ENCODE measurements around the gene HMGA1. TPM values are rescaled to one million over a fixed set of nuclear protein-coding genes. Genes with fewer than 3 reads are reported as not detected.

Gene HMGA1
- total and polyA plus RNA-seq, 2 experiments from 2014 or later: 1,411 to 2,052 TPM

- Histone ChIP-seq H4K20me1 (replicated peaks; ENCODE audit: insufficient read depth) (no peaks in the 10 kb centered on the region), H3F3A (replicated peaks; ENCODE audit: low read depth) (peaks cover 11% of the 10 kb centered on the region), H3K4me2 (no peak overlapping the region), H3K79me2 (replicated peaks; ENCODE audit: insufficient read depth) (no peaks in the 10 kb centered on the region), H2AFZ (0 out of 2 replicates have a peak overlapping the region, but pooled peaks have one; percentile 0), H3K4me3 (no peak overlapping the region), H3K4me1 (ENCODE audit: insufficient read depth) (no peaks in the 10 kb centered on the region; the same call in 1 of the 2 replicates), H3K36me3 (ENCODE audit: insufficient read depth) (no peaks in the 10 kb centered on the region), H3K9me2 (ENCODE audit: insufficient read depth) (no peaks in the 10 kb centered on the region), H3K27me3 (ENCODE audit: insufficient read depth) (0 out of 2 replicates have a peak, but pooled peaks cover 5% of the 10 kb centered on the region), H3K27ac (ENCODE audit: low read depth) (no peak overlapping the region)
- ATAC-seq: peak; percentile 5; the same call in 1 of the 3 replicates
- TF ChIP-seq CREB1 (CRISPR knock-in tag; IDR thresholded peaks at IDR 0.05; ENCODE audit: low read depth) (no peak), ZNF462 (CRISPR knock-in tag; IDR thresholded peaks at IDR 0.05) (0 out of 2 replicates have a peak, but pooled peaks have one; percentile 11)
- Mint-ChIP-seq H3K36me3 (ENCODE audit: low read depth) (peaks cover 12% of the 10 kb centered on the region), H3K9me3 (peaks cover 19% of the 10 kb centered on the region), H3K4me1 (peaks cover 21% of the 10 kb centered on the region), H3K4me3 (peak overlapping the region; percentile 1; the same call in 1 of the 3 replicates), H3K27me3 (ENCODE audit: insufficient read depth, low read depth, poor library complexity) (peaks cover 6% of the 10 kb centered on the region), H3K27ac (peak overlapping the region; percentile 7; the same call in 1 of the 2 replicates)
- DNase-seq (ENCODE audit: low spot score): peak; percentile 70
Measured at GRCh38 chr6:34200340-34200971, 36.2 kb upstream of the HMGA1 start.

- no peak overlapping the region for H3K4me2 ChIP-seq
- ATAC-seq: no peak
- TF ChIP-seq EZH2 (IDR thresholded peaks at IDR 0.05; ENCODE audit: low read depth, unreplicated experiment) (no peak), ETS1 (IDR thresholded peaks at IDR 0.05) (no peak), NANOG (IDR thresholded peaks at IDR 0.05; ENCODE audit: borderline replicate concordance) (no peak), ZNF114 (CRISPR knock-in tag; IDR thresholded peaks at IDR 0.05) (no peak), EZH2phosphoT487 (IDR thresholded peaks at IDR 0.05; ENCODE audit: unreplicated experiment) (no peak), ZNF331 (CRISPR knock-in tag; IDR thresholded peaks at IDR 0.05; ENCODE audit: low read depth) (no peak), CREB1 (CRISPR knock-in tag; IDR thresholded peaks at IDR 0.05; ENCODE audit: low read depth) (no peak), POLR2AphosphoS5 (IDR thresholded peaks at IDR 0.05; ENCODE audit: low read depth) (no peak), STAT1 (IDR thresholded peaks at IDR 0.05; ENCODE audit: unreplicated experiment) (no peak)
Measured at GRCh38 chr6:34201455-34202107, 35.1 kb upstream of the HMGA1 start.

More at GRCh38 chr6:34201455-34202107, 35.1 kb upstream of the HMGA1 start:
- Histone ChIP-seq H3K9me2 (ENCODE audit: insufficient read depth) (no peaks in the 10 kb centered on the region), H2AFZ (no peak overlapping the region), H4K20me1 (replicated peaks; ENCODE audit: insufficient read depth) (no peaks in the 10 kb centered on the region), H3K27ac (ENCODE audit: low read depth) (no peak overlapping the region), H3K4me3 (no peak overlapping the region), H3K4me1 (ENCODE audit: insufficient read depth) (peaks cover 3% of the 10 kb centered on the region; the same call in 1 of the 2 replicates), H3K79me2 (replicated peaks; ENCODE audit: insufficient read depth) (no peaks in the 10 kb centered on the region), H3K36me3 (ENCODE audit: insufficient read depth) (no peaks in the 10 kb centered on the region), H3F3A (replicated peaks; ENCODE audit: low read depth) (peaks cover 9% of the 10 kb centered on the region), H3K27me3 (ENCODE audit: insufficient read depth) (no peaks in the 10 kb centered on the region)
- H3K36me3 Mint-ChIP-seq (ENCODE audit: low read depth): peaks cover 12% of the 10 kb centered on the region
- H3K27me3 Mint-ChIP-seq (ENCODE audit: insufficient read depth, low read depth, poor library complexity): peaks cover 6% of the 10 kb centered on the region
- H3K27ac Mint-ChIP-seq: no peak overlapping the region
- H3K9me3 Mint-ChIP-seq: peaks cover 19% of the 10 kb centered on the region
- no peak overlapping the region; the same call in 2 of the 3 replicates for H3K4me3 Mint-ChIP-seq
- DNase-seq (ENCODE audit: low spot score): no peak
- H3K4me1 Mint-ChIP-seq: peaks cover 29% of the 10 kb centered on the region
